M059J (cell line): ENCODE measurements around the gene TEX54. TPM values are rescaled to one million over a fixed set of nuclear protein-coding genes. Genes with fewer than 3 reads are reported as not detected.

Experiments used
- DNase-seq: peaks from one replicate; pipeline ENCODE4 v3.0.0-alpha.2; 2012; ENCODE audit warnings: low read depth
- total RNA-seq: library from RNA; depleted of rRNA; stranded (reverse); fragments of >200 nt; shearing (Covaris generic); gene quantifications from 2 replicates; pipeline ENCODE4 v1.2.3, GENCODE V29; 2014; rRNA removed

The TEX54 gene
- total RNA-seq, 1 experiment from 2014 or later = not detected

DNA sequence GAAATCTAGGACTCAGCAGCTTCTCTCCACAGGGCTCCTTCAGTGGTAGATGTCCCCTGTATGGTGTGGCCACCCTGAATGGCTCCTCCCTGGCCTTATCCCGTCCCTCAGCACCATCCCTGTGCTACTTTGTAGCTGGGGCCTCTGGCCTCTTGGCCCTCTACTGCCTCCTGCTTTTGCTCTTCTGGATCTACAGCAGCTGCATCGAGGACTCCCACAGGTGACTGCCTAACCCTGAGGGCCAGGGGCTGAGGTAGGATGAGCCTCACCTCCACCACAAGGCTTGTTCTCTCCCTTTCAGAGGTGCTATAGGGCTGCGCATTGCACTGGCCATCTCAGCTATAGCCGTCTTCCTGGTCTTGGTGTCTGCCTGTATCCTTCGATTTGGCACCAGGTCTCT lies 43.6 kb downstream of the TEX54 start:
- DNase-seq = no peak

DNA sequence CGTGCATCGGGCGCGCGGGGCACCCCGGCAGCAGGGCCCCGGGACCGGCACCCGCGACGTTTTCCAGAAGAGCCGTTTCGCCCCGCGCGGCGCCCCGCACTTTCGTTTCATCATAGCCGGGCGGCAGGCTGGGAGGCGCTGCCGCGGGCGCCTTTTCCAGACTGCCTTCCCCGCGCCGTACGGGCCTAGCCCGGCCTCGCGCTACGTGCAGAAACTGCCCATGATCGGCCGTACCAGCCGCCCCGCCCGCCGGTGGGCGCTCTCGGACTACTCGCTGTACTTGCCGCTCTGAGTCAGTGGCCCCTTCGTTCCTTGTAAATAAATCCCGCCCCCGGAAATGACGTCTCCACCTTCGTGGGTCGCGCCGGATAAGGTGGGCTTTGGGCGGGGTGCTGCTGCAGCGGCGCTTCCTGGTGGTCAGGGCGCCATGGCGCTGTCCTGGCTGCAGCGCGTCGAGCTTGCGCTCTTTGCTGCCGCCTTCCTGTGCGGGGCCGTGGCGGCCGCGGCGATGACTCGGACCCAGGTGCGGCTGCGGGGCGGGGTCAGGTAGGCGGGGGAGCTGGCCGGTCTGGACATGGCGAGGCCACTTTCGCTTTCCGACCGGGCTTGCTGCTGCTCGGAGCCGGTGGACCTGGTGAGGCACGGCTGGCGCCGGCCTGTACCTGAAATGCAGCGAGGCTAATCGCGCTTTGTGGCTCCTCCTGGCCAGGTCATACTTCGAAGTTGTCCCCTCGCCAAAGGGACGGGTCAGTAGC lies 45.5 kb downstream of the TEX54 start, which contains the start of gene TMEM179B:
TMEM179B (plus strand) TSS at position 398 of the 755 bp plus-strand sequence; CDS start at position 428, 30 bp downstream.
- peak; percentile 98 for DNase-seq

DNA sequence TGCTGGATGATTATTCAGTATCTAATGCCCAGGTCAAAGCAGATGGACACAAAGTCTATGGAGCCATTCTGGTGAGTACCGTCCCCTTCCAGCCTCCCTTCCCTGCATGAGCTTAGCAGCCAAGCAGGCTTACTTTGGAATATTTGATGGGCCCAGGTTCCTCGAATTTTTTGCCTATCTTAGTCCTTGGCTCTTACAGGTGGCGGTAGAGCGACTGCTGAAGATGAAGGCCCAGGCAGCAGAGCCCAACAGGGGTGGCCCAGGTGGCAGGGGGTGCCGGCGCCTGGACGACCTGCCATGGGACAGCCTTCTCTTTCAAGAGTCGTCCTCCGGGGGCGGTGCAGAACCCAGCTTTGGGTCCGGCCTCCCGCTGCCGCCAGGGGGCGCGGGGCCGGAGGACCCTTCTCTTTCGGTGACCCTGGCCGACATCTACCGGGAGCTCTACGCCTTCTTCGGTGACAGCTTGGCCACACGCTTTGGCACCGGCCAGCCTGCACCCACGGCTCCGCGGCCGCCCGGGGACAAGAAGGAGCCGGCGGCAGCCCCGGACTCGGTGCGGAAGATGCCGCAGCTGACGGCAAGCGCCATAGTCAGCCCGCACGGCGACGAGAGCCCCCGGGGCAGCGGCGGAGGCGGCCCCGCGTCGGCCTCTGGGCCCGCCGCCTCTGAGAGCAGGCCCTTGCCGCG lies 46.2 kb downstream of the TEX54 start:
- DNase-seq = peak; percentile 85

- no peak for DNase-seq
Measured at GRCh38 chr11:62782753-62783152, 49.9 kb downstream of the TEX54 start.

Other genes starting within 250 kb of the TEX54 start
- 5.2 and 7.6 TPM in 2 replicates for gene TUT1, start 241.3 kb downstream of the TEX54 start, total RNA-seq
- 104 and 148 TPM in 2 replicates for gene MTA2, start 231.0 kb downstream of the TEX54 start, total RNA-seq
- gene EML3, start 220.1 kb downstream of the TEX54 start, total RNA-seq = 10.5 and 21.7 TPM in 2 replicates
- gene ROM1, start 219.6 kb downstream of the TEX54 start, total RNA-seq = 8.1 and 9.0 TPM in 2 replicates
- gene B3GAT3, start 210.9 kb downstream of the TEX54 start, total RNA-seq = 16.6 and 44.9 TPM in 2 replicates
- 142 and 229 TPM in 2 replicates for gene GANAB, start 186.2 kb downstream of the TEX54 start, total RNA-seq
- gene INTS5, start 179.5 kb downstream of the TEX54 start, total RNA-seq = 17.1 and 22.1 TPM in 2 replicates
- 83.6 and 86.6 TPM in 2 replicates for gene C11orf98, start 167.6 kb downstream of the TEX54 start, total RNA-seq
- 2.0 and 8.7 TPM in 2 replicates for gene CSKMT, start 167.5 kb downstream of the TEX54 start, total RNA-seq
- 9.4 and 12.6 TPM in 2 replicates for gene UQCC3, start 161.2 kb downstream of the TEX54 start, total RNA-seq
- 3.8 and 6.1 TPM in 2 replicates for gene LBHD1, start 160.6 kb downstream of the TEX54 start, total RNA-seq
- gene UBXN1, start 153.8 kb downstream of the TEX54 start, total RNA-seq = 80.6 and 116 TPM in 2 replicates
- 0.42 and 1.7 TPM in 2 replicates for gene LRRN4CL, start 143.3 kb downstream of the TEX54 start, total RNA-seq
- 165 and 183 TPM in 2 replicates for gene BSCL2, start 125.4 kb downstream of the TEX54 start, total RNA-seq
- gene GNG3, start 125.2 kb downstream of the TEX54 start, total RNA-seq = not detected in 2 replicates
- 11.3 and 16.8 TPM in 2 replicates for gene HNRNPUL2, start 105.4 kb downstream of the TEX54 start, total RNA-seq
- gene TTC9C, start 104.4 kb downstream of the TEX54 start, total RNA-seq = 64.6 and 70.6 TPM in 2 replicates
- 6.4 and 10.2 TPM in 2 replicates for gene ZBTB3, start 78.7 kb downstream of the TEX54 start, total RNA-seq
- 178 and 181 TPM in 2 replicates for gene POLR2G, start 71.3 kb downstream of the TEX54 start, total RNA-seq
- 14.5 and 17.3 TPM in 2 replicates for gene TAF6L, start 61.4 kb downstream of the TEX54 start, total RNA-seq
- gene TMEM179B, start 45.4 kb downstream of the TEX54 start, total RNA-seq = 82.1 and 138 TPM in 2 replicates
- gene TMEM223, start 40.8 kb downstream of the TEX54 start, total RNA-seq = 38.7 and 41.7 TPM in 2 replicates
- gene NXF1, start 27.4 kb downstream of the TEX54 start, total RNA-seq = 23.2 and 30.0 TPM in 2 replicates
- gene STX5, start 790 bp downstream of the TEX54 start, total RNA-seq = 57.2 and 57.5 TPM in 2 replicates
- 55.2 and 61.8 TPM in 2 replicates for gene WDR74, start 6.7 kb upstream of the TEX54 start, total RNA-seq
- gene SLC3A2, start 48.1 kb upstream of the TEX54 start, total RNA-seq = 125 and 141 TPM in 2 replicates
- gene CHRM1, start 88.5 kb upstream of the TEX54 start, total RNA-seq = not detected in 2 replicates
- gene SLC22A6, start 152.1 kb upstream of the TEX54 start, total RNA-seq = not detected in 2 replicates
- gene SLC22A8, start 183.0 kb upstream of the TEX54 start, total RNA-seq = not detected in 2 replicates